Activated T-helper 2 cell treated with anti-CD3 and anti-CD28 coated beads, Interferon-gamma antibody, Interleukin-2, Interleukin-4, amounts not matched to agents 10 μg/mL and 5 μg/mL and 100 μg/mL, durations not matched to agents 14 hours and 24 hours and 36 hours (primary cell): ENCODE results near the gene PRKACA. TPM values are rescaled to one million over a fixed set of nuclear protein-coding genes. Genes with fewer than 3 reads are reported as not detected.

Experiments
- DNase-seq: peaks from one replicate; pipeline ENCODE4 v3.0.0; 2021; ENCODE audit warnings: low spot score
- H3K27ac Mint-ChIP-seq: one replicate; pipeline ENCODE4 v1.8.0; 2021; ENCODE audit warnings: mixed read lengths
- H3K27me3 Mint-ChIP-seq: one replicate; pipeline ENCODE4 v1.8.0; 2021; ENCODE audit warnings: low read depth, mixed read lengths
- H3K36me3 Mint-ChIP-seq: one replicate; pipeline ENCODE4 v1.8.0; 2021; ENCODE audit warnings: low read depth, mixed read lengths
- H3K4me1 Mint-ChIP-seq: one replicate; pipeline ENCODE4 v1.8.0; 2021; ENCODE audit warnings: low read depth, mixed read lengths
- H3K4me3 Mint-ChIP-seq: one replicate; pipeline ENCODE4 v1.8.0; 2021; ENCODE audit warnings: low read depth, mild to moderate bottlenecking, moderate library complexity, mixed read lengths
- H3K9me3 Mint-ChIP-seq: one replicate; pipeline ENCODE4 v1.8.0; 2021; ENCODE audit warnings: mixed read lengths
- intact Hi-C: fragments of 100-400 bp; cut with micrococcal nuclease; formaldehyde crosslinking; loops from one replicate; pipeline ENCODE4 v1.15.1; 2023
- total RNA-seq: library from RNA; stranded (reverse); gene quantifications from 2 replicates; pipeline ENCODE4 v1.2.3, GENCODE V29; 2022

Gene PRKACA
- 75.4 and 76.8 TPM in 2 replicates for total RNA-seq

DNA sequence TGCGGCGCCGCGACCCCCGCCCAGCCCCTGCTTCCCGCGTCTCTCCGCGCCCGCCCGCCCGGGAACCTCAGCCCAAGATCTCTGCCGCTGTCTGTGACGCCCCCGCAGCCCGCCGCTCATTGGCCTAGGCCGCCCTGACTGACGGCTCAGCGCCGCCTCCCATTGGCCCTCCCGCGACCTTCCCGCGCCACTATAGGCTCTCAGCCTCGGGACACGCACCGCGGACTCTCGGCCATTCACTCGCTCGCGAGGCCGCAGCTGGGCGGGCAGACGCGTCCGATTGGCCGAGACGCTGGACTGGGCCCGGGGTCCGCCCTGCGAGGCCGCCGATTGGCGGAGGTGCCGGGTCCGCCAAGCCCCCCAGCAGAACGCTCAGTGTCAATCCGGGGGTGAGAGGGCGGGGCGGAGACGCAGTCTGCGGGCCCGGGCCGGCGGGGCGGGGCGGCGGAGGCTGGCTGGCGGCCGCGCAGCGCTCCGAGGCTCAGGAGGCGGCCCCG is at the start of gene PRKACA:
Gene PRKACA, minus strand, starts transcription at position 95 of the 497 bp plus-strand sequence. CDS start 215 bp downstream, outside the sequence.
- Mint-ChIP-seq H3K4me1 (peaks cover 28% of the 10 kb centered on the region), H3K27me3 (no peaks in the 10 kb centered on the region)
- intact Hi-C loops = loop anchor here (1.0 to 2.0 kb wide), 4 partner anchors 20 to 237 kb away; partner anchors contain the start of gene MISP3

DNA sequence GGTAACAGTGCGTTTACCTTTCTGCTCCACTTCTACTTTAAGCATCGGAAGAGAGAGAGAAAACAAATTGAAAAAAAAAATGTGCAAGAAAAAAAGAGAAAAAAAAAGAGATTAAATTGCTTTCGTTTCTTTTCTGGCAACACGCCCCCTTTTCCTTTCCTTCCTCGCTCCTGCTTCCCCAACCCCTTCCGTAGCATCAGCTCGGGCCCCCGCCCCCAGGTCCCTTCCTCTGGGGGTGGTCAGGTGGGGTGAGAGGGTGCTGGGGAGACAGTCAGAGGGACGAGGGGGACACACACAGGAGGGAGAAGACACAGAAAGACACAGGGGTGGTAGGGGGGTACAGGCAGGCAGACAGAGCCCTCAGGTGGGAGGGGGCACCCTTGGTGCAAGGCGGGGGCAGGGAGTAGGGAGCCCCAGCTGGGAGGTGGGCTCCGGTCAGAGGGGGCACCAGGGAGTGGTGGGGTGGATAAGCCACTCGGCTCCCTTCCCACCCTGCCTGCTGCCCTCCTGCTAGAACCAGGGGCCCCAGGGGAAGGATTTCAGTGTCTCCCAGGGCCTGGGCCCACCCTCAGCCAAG is 49.5 kb upstream of the PRKACA start:
- intact Hi-C loops = no loop called here
- no peaks in the 10 kb centered on the region for H3K9me3 Mint-ChIP-seq
- H3K27me3 Mint-ChIP-seq = no peaks in the 10 kb centered on the region
- DNase-seq = no peak
- peaks cover 10% of the 10 kb centered on the region for H3K4me1 Mint-ChIP-seq
- no peak overlapping the region for H3K27ac Mint-ChIP-seq
- peaks cover 17% of the 10 kb centered on the region for H3K36me3 Mint-ChIP-seq
- H3K4me3 Mint-ChIP-seq = no peak overlapping the region

More for the DNA sequence above, at the start of gene PRKACA:
- Mint-ChIP-seq H3K9me3 (no peaks in the 10 kb centered on the region), H3K27ac (peak within 1 kb of the TSS; percentile 95), H3K4me3 (peak within 1 kb of the TSS; percentile 96), H3K36me3 (peaks cover 11% of the 10 kb centered on the region)
- peak; percentile 99 for DNase-seq

DNA sequence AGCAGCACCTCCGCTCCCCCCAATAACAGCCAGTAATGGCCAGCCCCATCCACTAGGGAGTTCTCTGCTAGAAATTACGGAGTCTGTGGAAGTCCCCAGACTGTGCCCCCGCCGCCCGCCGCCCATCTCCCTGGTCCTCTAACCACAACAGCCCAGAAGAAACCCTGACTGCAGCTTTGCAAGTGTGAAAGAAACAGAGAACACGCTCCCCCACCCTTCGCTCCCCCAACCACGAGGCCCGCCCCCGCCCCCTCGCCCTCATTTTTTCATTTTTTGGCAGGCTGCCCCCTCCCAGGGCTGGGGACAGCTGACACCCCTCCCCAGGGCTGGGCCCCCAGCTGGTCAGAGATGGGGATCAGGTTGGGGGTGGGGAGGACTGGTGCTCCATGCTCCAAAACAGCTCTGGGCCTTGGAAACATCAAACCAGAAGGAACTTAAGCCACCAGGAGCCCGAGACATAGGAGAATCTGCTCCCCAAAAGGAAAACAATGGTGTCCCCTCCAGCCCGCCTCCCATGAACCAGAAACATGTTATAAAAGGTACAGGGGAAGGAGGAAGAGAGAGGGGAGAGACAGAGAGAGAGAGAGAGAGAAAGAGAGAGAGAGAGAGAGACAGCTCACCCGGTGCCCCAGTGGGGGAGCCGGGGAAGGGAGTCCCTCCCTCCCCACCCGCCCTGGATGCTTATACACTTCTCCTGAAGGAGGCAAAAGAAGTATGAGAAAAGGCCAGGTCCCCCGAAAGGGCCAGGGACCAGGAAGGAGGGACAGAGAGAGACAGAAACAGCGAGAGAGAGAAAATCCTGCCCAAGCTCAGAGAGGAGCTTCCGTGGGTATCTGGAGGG is 48.6 kb upstream of the PRKACA start:
- peak overlapping the region; percentile 73 for H3K27ac Mint-ChIP-seq
- intact Hi-C loops = no loop called here

DNA sequence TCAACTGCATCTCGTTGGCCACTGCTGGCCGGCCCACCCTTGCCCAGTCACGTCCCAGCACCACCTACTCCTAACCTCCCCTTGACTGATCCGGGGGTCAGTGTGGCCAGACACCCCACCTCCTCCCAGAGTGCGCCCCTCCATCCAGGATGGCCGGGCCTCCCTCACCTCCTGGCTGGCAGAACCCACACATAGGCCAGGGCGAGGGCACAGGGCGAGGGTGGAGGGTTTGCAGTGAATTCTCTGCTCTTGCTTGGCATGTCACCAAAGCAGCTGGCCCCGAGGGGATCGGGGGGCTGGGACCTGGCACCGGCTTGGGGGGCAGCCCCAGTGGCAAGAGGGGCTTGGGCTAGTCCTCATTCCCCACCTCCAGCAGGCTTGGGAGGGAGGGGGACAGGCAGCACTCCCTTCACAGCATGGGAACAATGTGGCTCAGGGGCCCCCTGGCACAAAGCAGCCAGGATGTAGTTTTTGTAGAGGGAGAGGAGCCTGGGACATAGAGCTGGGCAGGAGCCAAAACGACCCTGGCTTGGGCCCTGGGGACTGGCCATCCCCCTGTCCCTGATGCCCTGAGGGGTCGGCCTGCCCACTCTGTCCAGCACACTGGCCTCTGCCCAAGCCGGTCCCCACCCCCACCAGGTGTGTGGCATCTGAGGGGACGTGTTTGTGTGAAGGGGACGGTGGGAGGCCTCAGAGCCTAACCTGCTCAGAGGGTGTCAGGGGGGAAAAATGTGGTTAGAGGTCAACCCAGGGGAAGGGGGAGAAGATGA is 47.3 kb upstream of the PRKACA start:
- no peak overlapping the region for H3K27ac Mint-ChIP-seq
- H3K36me3 Mint-ChIP-seq = peaks cover 3% of the 10 kb centered on the region
- no peak overlapping the region for H3K4me3 Mint-ChIP-seq
- no peak for DNase-seq
- intact Hi-C loops = no loop called here
- H3K27me3 Mint-ChIP-seq = no peaks in the 10 kb centered on the region
- H3K9me3 Mint-ChIP-seq = no peaks in the 10 kb centered on the region
- H3K4me1 Mint-ChIP-seq = peaks cover 10% of the 10 kb centered on the region

More for the DNA sequence above, 48.6 kb upstream of the PRKACA start:
- Mint-ChIP-seq H3K4me1 (peaks cover 10% of the 10 kb centered on the region), H3K36me3 (peaks cover 15% of the 10 kb centered on the region), H3K27me3 (no peaks in the 10 kb centered on the region), H3K9me3 (no peaks in the 10 kb centered on the region), H3K4me3 (no peak overlapping the region)
- DNase-seq = no peak

DNA sequence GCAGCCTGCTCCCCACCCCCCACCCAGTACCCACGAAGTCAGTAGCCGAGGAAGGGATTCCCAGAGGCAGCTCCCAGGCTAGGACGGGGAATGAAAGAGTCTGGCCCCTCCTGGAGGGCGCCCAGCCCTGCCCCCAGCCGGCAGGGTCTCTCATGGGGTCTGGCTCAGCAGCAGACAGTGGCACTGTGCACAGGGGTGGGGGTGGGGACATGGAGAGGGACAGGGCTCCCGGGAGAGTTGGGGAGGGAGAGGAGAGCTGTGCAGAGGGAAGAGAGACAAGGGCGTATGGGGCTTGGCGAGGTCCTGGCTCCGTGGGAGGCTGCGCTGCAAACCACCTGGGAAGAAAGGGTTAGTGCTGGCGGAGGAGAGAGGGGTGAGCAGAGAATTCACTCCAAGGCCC is 46.5 kb upstream of the PRKACA start:
- intact Hi-C loops = no loop called here
- Mint-ChIP-seq H3K4me3 (no peak overlapping the region), H3K36me3 (no peaks in the 10 kb centered on the region), H3K4me1 (peaks cover 10% of the 10 kb centered on the region), H3K27me3 (no peaks in the 10 kb centered on the region), H3K9me3 (no peaks in the 10 kb centered on the region), H3K27ac (no peak overlapping the region)
- DNase-seq = no peak

DNA sequence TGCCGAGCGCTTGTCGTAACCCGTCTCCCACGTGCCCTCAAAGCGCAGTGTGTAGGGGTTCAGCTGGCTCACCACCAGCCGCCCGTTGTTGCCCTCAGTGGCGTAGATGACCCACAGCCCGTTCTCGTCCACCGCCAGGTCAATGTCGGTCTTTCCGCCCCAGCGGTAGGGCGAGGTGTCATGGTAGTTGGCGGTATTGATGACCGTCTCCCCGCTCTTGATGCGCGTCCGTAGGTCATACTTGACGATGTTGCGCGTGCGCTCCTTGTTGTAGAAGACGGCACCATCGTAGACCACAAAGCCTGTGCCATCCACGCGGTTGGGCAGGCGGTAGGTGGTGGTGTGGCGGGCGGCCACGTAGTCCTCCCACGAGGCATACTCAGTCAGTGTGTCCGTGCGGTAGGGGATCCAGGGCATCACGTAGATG is 45.3 kb upstream of the PRKACA start:
- no peak overlapping the region for H3K4me3 Mint-ChIP-seq
- intact Hi-C loops = no loop called here
- peaks cover 2% of the 10 kb centered on the region for H3K36me3 Mint-ChIP-seq
- no peak overlapping the region for H3K27ac Mint-ChIP-seq
- no peaks in the 10 kb centered on the region for H3K27me3 Mint-ChIP-seq
- H3K9me3 Mint-ChIP-seq = no peaks in the 10 kb centered on the region
- no peak for DNase-seq
- H3K4me1 Mint-ChIP-seq = peaks cover 8% of the 10 kb centered on the region

DNA sequence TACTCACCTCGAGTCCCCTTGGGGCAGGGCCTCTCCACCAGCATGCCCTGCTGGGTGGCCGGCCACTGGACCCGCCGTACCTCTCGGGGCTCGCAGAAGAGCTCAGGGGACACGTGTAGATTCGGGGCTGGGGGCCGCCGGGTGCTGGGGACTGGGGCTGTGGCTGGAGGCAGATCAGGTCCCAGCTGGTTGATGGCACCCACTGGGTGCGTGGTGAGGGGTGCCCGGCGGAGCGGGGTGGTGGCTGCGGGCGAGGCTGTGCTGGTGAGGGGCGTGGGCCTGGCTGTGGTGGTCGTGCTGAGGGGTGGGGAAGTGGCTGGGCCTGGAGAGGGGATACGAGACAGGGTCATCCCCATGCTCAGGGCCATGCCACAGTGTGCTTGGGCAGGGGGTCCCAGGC is 43.7 kb upstream of the PRKACA start:
- H3K27me3 Mint-ChIP-seq = no peaks in the 10 kb centered on the region
- H3K4me1 Mint-ChIP-seq = peaks cover 1% of the 10 kb centered on the region
- H3K9me3 Mint-ChIP-seq = no peaks in the 10 kb centered on the region
- H3K4me3 Mint-ChIP-seq = no peak overlapping the region
- H3K27ac Mint-ChIP-seq = no peak overlapping the region
- H3K36me3 Mint-ChIP-seq = peaks cover 5% of the 10 kb centered on the region
- intact Hi-C loops = no loop called here
- no peak for DNase-seq

DNA sequence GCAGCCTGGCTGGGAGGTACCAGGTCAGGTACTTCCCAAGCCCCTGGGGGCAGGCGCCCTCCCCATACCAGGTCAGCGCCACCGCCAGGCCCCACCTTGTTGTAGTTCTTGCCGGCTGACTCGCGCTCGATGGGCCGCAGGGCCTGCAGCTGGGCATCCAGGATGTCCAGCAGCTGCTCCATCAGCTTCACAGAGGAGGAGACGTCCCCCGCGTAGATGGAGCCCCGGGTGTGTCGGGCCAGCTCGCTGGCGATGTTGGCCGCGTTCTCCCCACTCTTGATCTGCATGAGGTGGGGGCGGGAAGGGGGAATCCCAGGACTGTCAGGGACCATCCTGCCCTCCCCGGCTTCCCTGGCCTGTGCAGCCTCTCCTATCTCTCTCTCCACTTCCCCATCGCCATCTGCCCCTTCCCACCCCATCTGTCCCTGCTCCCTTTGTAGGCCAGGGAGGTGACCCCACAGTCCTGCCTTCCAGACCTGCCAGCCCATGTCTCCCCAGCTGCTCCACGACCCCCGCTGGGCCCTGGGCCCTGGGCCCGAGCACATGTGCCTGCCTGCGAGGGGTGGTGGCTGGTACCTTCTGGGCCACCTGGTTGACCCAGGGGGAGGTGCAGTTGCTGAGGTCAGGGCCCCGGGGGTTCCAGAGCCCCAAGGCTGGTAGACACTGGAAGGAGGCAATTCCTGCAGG is 42.6 kb upstream of the PRKACA start:
- Mint-ChIP-seq H3K36me3 (peaks cover 5% of the 10 kb centered on the region), H3K4me3 (no peak overlapping the region), H3K4me1 (no peaks in the 10 kb centered on the region), H3K27ac (no peak overlapping the region), H3K27me3 (no peaks in the 10 kb centered on the region), H3K9me3 (no peaks in the 10 kb centered on the region)
- DNase-seq = no peak
- intact Hi-C loops = no loop called here

DNA sequence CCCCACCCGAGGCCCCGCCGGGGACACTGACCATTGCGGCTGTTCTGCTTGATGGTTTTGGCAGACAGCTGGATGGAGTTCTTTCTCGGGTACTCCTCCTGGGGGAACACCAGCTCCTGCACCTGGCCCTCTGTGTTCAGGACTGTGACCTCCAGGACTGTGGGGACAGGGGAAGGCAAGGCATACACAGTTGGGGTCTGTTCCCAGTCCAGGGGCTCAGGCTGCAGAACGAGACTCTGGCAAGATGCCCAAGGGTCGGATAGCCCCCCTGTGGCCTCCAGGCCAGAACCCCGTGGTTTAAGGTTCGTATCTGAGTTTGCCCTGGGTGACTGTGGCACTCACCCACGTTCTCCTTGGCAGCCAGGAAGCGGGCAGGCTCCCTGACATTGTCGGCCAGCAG is 41.5 kb upstream of the PRKACA start:
- intact Hi-C loops = no loop called here
- H3K4me3 Mint-ChIP-seq = no peak overlapping the region
- DNase-seq = no peak
- H3K27me3 Mint-ChIP-seq = no peaks in the 10 kb centered on the region
- H3K36me3 Mint-ChIP-seq = peaks cover 5% of the 10 kb centered on the region
- no peaks in the 10 kb centered on the region for H3K4me1 Mint-ChIP-seq
- H3K27ac Mint-ChIP-seq = no peak overlapping the region
- no peaks in the 10 kb centered on the region for H3K9me3 Mint-ChIP-seq

DNA sequence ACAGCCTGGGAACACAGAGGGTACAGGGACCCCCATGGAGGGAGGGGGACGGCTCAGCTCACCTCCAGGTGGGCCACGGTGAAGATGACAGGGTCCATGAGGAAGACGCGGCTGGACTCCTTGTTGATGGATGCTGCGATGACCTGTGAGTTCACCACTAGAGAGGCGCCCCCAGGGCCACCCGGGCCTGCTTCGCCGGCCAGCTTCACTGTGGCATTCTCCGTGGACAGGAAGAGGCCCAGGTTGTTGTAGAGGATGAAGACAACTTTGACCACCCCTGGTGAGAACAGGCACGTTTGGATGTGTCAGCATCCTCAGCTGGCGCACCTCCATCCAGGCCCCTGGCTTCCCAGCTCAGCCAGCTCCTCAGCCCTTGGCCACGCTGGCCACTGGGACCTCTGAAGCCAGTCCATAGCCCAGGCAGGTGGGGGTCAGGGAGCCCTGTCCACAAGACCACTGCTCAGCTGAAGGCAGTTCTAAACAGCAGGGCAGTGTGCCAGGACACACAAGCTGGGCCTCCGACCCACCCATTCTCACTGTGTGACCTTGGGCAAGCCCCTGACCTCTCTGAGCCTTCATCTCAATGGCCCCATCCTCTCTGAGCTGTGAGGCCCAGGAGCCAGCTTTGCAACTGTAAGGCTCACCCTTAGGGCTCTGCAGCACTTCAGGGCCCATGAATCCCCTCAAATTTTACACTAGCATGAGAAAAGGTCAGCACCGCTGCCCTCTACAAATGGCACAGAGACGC is 40.9 kb upstream of the PRKACA start:
- Mint-ChIP-seq H3K27me3 (no peaks in the 10 kb centered on the region), H3K36me3 (peaks cover 5% of the 10 kb centered on the region), H3K4me3 (no peak overlapping the region), H3K27ac (no peak overlapping the region), H3K9me3 (no peaks in the 10 kb centered on the region), H3K4me1 (no peaks in the 10 kb centered on the region)
- intact Hi-C loops = no loop called here
- DNase-seq = no peak

DNA sequence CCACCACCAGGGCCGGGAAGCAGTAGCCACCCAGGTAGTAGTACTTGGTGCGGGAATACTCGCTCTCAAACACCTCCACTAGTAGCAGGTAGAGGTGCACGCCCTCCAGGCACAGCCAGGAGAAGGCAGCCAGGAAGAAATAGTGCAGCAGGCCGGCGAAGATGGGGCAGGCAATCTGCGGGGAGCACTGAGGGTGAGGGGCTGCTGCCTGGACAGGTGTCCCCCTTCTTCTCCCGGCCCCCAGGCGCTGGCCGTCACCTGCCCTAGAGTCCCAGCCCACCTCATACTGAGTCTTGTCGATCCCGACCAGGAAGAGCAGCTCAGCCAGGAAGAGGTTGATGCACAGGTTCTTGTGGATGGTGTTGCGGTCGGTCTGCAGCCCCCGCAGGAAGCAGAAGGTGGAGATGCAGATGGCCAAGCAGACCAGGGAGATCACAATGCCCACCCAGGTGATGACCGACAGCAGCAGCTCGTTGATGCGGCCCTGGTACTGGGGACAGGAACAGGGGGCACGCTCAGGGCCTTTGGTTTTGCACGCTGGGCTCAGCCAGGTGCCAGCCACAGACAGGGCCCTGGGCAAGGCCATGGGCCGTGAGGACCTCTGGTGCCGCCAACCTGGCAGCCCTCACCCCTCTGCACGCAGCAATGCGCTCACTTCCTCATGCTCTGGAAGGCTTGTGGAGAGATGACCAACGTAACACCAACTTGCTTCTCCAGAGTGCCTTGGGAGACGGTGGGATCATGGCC is 39.6 kb upstream of the PRKACA start:
- intact Hi-C loops = no loop called here
- Mint-ChIP-seq H3K9me3 (no peaks in the 10 kb centered on the region), H3K27me3 (no peaks in the 10 kb centered on the region), H3K36me3 (peaks cover 5% of the 10 kb centered on the region), H3K4me1 (no peaks in the 10 kb centered on the region), H3K4me3 (no peak overlapping the region), H3K27ac (no peak overlapping the region)
- no peak for DNase-seq
